ENCODE results near the gene VMP1. TPM values are rescaled to one million over a fixed set of nuclear protein-coding genes. Genes with fewer than 3 reads are reported as not detected.

VMP1 gene
- total and polyA plus RNA-seq, 2 of the 13 experiments (the other 11 are each of a cell fraction or from before 2014, with no cell fraction given) = 186 to 271 TPM

DNA sequence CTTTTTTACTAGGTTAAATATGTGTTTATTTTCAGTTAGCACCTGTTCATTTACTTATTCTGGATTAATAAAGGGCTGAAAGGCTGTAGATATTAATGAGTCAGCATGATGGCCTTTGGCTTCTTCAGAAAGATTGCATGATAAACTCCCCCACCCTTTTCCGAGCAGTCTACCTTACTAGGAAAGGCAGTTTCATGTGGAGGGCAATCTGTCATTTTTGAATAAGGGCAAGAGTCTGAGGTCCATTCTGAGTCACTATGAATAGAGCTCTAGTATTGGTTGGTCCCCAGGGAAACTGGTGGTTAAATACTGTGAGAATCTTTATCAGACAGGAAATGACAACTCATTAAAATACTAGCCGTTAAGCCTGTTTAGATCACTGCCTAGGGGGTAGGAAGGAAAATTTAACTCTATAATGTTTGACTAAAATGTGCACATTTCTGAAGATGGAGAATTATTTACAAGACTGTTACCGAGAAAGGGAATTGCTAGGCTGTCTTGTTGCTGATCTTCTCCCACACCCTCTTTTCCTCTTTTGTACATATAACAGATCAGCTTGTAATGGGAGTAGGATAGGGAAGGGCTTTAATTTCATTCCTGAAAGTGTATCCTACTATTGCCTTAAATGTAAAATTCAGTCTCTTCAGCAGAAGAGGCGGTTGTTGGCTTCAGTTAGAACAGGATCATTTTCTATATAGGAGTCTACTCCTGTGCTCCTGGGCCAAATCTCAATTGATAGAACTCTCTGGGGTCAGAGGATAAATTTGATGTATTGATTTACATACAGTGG, 122.0 kb downstream of the VMP1 start (continued):
- TF ChIP-seq BCL6 (CRISPR knock-in tag; IDR thresholded peaks at IDR 0.05) (0 out of 2 replicates have a peak, but pooled peaks have one; percentile 30), ZNF644 (CRISPR knock-in tag; IDR thresholded peaks at IDR 0.05; ENCODE audit: low read depth) (no peak), ZNF317 (CRISPR knock-in tag; IDR thresholded peaks at IDR 0.05) (no peak), ZNF180 (CRISPR knock-in tag; IDR thresholded peaks at IDR 0.05; ENCODE audit: borderline replicate concordance, low read depth) (no peak), MBNL3 (CRISPR knock-in tag; conservative IDR thresholded peaks at IDR 0.05) (no peak), ZFP36L2 (CRISPR knock-in tag; IDR thresholded peaks at IDR 0.05) (no peak), ZNF83 (CRISPR knock-in tag; IDR thresholded peaks at IDR 0.05; ENCODE audit: borderline replicate concordance) (no peak), ZNF543 (CRISPR knock-in tag; IDR thresholded peaks at IDR 0.05) (no peak), ARNT (IDR thresholded peaks at IDR 0.05) (no peak), TEAD2 (CRISPR knock-in tag; IDR thresholded peaks at IDR 0.05) (no peak), MIER2 (CRISPR knock-in tag; IDR thresholded peaks at IDR 0.05) (no peak), HMG20B (CRISPR knock-in tag; conservative IDR thresholded peaks at IDR 0.05) (no peak), SRSF9 (IDR thresholded peaks at IDR 0.05; ENCODE audit: borderline replicate concordance, insufficient read depth, low read depth, low read length, poor library complexity, severe bottlenecking) (no peak), ZNF816 (CRISPR knock-in tag; IDR thresholded peaks at IDR 0.05; ENCODE audit: borderline replicate concordance) (no peak; the same call in 1 of the 2 replicates), KLF12 (CRISPR knock-in tag; IDR thresholded peaks at IDR 0.05; ENCODE audit: borderline replicate concordance) (no peak), ETV5 (CRISPR knock-in tag; IDR thresholded peaks at IDR 0.05; ENCODE audit: borderline replicate concordance) (peak; percentile 68; the same call in 1 of the 2 replicates), THAP11 (CRISPR knock-in tag; IDR thresholded peaks at IDR 0.05) (no peak; the same call in 1 of the 2 replicates)
- TF ChIP-seq, protein P1, sequence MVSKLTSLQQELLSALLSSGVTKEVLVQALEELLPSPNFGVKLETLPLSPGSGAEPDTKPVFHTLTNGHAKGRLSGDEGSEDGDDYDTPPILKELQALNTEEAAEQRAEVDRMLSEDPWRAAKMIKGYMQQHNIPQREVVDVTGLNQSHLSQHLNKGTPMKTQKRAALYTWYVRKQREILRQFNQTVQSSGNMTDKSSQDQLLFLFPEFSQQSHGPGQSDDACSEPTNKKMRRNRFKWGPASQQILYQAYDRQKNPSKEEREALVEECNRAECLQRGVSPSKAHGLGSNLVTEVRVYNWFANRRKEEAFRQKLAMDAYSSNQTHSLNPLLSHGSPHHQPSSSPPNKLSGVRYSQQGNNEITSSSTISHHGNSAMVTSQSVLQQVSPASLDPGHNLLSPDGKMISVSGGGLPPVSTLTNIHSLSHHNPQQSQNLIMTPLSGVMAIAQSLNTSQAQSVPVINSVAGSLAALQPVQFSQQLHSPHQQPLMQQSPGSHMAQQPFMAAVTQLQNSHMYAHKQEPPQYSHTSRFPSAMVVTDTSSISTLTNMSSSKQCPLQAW (CRISPR knock-in tag; IDR thresholded peaks at IDR 0.05) = no peak
- TF ChIP-seq, protein P2, sequence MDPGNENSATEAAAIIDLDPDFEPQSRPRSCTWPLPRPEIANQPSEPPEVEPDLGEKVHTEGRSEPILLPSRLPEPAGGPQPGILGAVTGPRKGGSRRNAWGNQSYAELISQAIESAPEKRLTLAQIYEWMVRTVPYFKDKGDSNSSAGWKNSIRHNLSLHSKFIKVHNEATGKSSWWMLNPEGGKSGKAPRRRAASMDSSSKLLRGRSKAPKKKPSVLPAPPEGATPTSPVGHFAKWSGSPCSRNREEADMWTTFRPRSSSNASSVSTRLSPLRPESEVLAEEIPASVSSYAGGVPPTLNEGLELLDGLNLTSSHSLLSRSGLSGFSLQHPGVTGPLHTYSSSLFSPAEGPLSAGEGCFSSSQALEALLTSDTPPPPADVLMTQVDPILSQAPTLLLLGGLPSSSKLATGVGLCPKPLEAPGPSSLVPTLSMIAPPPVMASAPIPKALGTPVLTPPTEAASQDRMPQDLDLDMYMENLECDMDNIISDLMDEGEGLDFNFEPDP (CRISPR knock-in tag; conservative IDR thresholded peaks at IDR 0.05) = no peak
- TF ChIP-seq, protein P3, sequence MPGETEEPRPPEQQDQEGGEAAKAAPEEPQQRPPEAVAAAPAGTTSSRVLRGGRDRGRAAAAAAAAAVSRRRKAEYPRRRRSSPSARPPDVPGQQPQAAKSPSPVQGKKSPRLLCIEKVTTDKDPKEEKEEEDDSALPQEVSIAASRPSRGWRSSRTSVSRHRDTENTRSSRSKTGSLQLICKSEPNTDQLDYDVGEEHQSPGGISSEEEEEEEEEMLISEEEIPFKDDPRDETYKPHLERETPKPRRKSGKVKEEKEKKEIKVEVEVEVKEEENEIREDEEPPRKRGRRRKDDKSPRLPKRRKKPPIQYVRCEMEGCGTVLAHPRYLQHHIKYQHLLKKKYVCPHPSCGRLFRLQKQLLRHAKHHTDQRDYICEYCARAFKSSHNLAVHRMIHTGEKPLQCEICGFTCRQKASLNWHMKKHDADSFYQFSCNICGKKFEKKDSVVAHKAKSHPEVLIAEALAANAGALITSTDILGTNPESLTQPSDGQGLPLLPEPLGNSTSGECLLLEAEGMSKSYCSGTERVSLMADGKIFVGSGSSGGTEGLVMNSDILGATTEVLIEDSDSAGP (CRISPR knock-in tag; IDR thresholded peaks at IDR 0.05; ENCODE audit: borderline replicate concordance) = no peak
- TF ChIP-seq, protein P4, sequence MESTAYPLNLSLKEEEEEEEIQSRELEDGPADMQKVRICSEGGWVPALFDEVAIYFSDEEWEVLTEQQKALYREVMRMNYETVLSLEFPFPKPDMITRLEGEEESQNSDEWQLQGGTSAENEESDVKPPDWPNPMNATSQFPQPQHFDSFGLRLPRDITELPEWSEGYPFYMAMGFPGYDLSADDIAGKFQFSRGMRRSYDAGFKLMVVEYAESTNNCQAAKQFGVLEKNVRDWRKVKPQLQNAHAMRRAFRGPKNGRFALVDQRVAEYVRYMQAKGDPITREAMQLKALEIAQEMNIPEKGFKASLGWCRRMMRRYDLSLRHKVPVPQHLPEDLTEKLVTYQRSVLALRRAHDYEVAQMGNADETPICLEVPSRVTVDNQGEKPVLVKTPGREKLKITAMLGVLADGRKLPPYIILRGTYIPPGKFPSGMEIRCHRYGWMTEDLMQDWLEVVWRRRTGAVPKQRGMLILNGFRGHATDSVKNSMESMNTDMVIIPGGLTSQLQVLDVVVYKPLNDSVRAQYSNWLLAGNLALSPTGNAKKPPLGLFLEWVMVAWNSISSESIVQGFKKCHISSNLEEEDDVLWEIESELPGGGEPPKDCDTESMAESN (CRISPR knock-in tag; conservative IDR thresholded peaks at IDR 0.05) = no peak
